Right cardiac atrium (tissue), 5 donors: ENCODE measurements around the gene SRP14. TPM values are rescaled to one million over a fixed set of nuclear protein-coding genes. Genes with fewer than 3 reads are reported as not detected.
"Not testable (repeated sequence)": the region's sequence is repeated elsewhere in the genome, so short reads cannot be mapped to it uniquely, and the experiment has no call there.

ENCODE experiments used
- ATAC-seq, 2 donors: fragments of 200-7000 bp; cut with Tn5 transposase; one replicate each; pipeline versions ENCODE4 v1.8.0 to v1.9.1; 2020; ENCODE audit warnings: moderate library complexity in 2 of 2, mild to moderate bottlenecking in 1 of 2
- DNase-seq, 3 donors: peaks; one replicate each; pipeline ENCODE4 v3.0.0-alpha.2; 2020
- H3K27ac ChIP-seq: one replicate; pipeline ENCODE4 v1.5.1; 2013; ENCODE audit warnings: mild to moderate bottlenecking, low read length, control low read depth, moderate library complexity
- H3K27me3 ChIP-seq: one replicate; pipeline ENCODE4 v1.6.1; 2013; ENCODE audit not compliant: control insufficient read depth, insufficient read depth
- H3K4me1 ChIP-seq: one replicate; pipeline ENCODE4 v1.6.1; 2013; ENCODE audit warnings: low read length; ENCODE audit not compliant: control insufficient read depth, insufficient read depth
- H3K4me3 ChIP-seq: one replicate; pipeline ENCODE4 v1.5.1; 2013; ENCODE audit warnings: low read length, control low read depth
- H3K9me3 ChIP-seq: one replicate; pipeline ENCODE4 v1.6.1; 2013; ENCODE audit warnings: low read length; ENCODE audit not compliant: control insufficient read depth
- WGBS: extraction: QIAGEN DNeasy Blood & Tissue Kit; methylation state at CpG from one replicate; pipeline ENCODE4 v1.1.7; 2013; 5-methylcytosine and 5-hydroxymethylcytosine counted together
- intact Hi-C, 4 donors: fragments of 100-400 bp; cut with DNase I; formaldehyde crosslinking; loops; one replicate each; pipeline versions ENCODE4 v1.11.0 to v1.14.0; 2022 to 2023
- polyA plus RNA-seq: library from polyadenylated mRNA; stranded (reverse); fragments of 200-250 nt; gene quantifications from one replicate; pipeline ENCODE4 v1.2.3, GENCODE V29; 2013
- total RNA-seq, 4 donors: library from RNA; stranded (reverse); fragmentation: NEBNext Ultra II Directional; extraction: Animal tissue kit (Norgen Biotek cat#: 25700); gene quantifications; one replicate each; pipeline ENCODE4 v1.2.1, GENCODE V29; 2021
- donor health status: healthy with polysubstance abuse.
- donor health status: DM: no; HTN: yes; CAD: no.
- donor health status: DM: no; HTN: no; CAD: no.
- donor health status: DM: no; HTN: yes; CAD: no; lungs with severe emphysema.
- donor health status: DM: yes; HTN: yes; CAD: no.

Gene SRP14
- total and polyA plus RNA-seq, 5 donors = 184 to 574 (median 214) TPM

DNA sequence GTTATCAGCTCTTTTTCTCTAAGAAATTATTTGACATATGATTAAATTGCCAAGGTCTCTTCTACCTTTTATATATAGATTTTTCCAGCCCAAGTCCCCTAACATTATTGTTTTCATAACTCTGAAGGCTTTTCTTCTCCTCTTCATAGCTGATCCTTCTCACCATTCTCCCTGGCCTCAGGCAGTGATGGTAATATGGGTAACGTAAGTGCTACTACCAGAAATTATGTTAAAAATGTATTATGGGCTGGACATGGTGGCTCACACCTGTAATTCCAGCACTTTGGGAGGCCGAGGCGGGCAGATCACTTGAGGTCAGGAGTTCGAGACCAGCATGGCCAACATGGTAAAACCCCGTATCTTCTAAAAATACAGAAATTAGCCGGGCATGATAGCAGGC is 40.5 kb upstream of the SRP14 start:
- no peak for ATAC-seq

GRCh38 chr15:40075298-40076044 is 36.5 kb upstream of the SRP14 start:
- 86% methylated on average over 18 of the region's 18 CpGs for WGBS

More for the DNA sequence above, 40.5 kb upstream of the SRP14 start:
- Histone ChIP-seq H3K27ac (no peak overlapping the region), H3K4me3 (no peak overlapping the region), H3K4me1 (peaks cover 11% of the 10 kb centered on the region), H3K9me3 (no peaks in the 10 kb centered on the region), H3K27me3 (no peaks in the 10 kb centered on the region)
- WGBS = 97% methylated on average over 6 of the region's 6 CpGs
- DNase-seq = no peak
- intact Hi-C loops = no loop called here

DNA sequence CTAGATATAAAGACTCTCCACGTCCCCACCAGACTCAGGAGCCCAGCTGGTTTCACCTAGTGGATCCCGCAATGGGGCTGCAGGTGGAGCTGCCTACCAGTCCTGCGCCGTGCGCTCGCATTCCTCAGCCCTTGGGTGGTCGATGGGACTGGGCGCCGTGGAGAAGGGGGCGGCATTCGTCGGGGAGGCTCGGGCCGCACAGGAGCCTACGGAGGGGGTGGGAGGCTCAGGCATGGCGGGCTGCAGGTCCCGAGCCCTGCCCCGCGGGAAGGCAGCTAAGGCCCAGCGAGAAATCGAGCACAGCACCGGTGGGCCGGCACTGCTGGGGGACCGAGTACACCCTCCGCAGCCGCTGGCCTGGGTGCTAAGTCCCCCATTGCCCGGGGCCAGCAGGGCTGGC is 35.7 kb upstream of the SRP14 start:
- H3K4me1 ChIP-seq = not testable (repeated sequence)

More at GRCh38 chr15:40075298-40076044, 36.5 kb upstream of the SRP14 start:
- DNase-seq (no peak), ATAC-seq (no peak)
- intact Hi-C loops = no loop called here
- Histone ChIP-seq H3K4me1 (no peaks in the 10 kb centered on the region), H3K27me3 (no peaks in the 10 kb centered on the region), H3K27ac (no peak overlapping the region), H3K4me3 (no peak overlapping the region), H3K9me3 (no peaks in the 10 kb centered on the region)

GRCh38 chr15:40073716-40074490 is 34.9 kb upstream of the SRP14 start:
- intact Hi-C loops = not testable (repeated sequence)

More for the DNA sequence above, 35.7 kb upstream of the SRP14 start:
- H3K4me3 ChIP-seq, ATAC-seq, DNase-seq, H3K9me3 ChIP-seq, intact Hi-C loops, H3K27me3 ChIP-seq, H3K27ac ChIP-seq: not testable (repeated sequence)
- WGBS = 91% methylated on average over 18 of the region's 27 CpGs

DNA sequence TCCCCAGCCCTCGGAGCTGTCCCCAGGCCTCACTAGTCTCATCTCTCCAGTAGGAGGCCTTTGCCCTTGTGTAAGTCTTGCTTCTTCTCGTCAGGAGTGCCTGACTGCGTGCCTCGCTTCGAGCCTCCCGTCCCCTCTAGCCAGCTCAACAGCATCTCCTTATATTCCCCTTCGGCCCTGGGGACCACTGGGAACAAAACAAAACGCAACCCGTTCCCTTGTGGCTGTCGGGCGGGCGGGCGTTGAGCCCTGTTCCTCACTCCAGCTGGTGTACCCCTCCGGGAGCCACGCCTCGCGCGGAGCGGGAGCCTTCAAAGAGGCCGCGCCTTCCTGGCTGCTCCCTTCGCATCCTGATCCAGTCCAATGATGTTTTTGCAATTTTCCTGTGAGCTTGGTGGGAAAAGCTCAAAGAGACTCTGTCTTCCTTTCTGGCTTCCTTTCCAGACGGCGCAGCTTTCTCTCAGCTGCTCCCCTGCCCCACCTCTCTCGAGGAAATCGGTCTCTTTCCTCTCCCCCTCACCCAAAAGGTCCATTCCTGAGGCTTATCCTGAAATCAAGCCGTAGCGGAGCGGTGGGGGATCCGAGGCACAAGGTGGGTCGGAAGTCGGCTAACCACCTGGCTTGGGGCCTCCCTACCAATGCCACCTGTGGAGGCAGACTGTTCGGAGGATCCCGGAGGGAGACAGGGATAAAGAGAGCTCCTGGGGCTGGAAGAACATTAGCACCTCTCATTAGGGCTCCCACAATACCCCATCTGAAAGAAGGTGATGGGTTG is 33.4 kb upstream of the SRP14 start:
- Histone ChIP-seq H3K4me3 (no peak overlapping the region), H3K4me1 (peaks cover 6% of the 10 kb centered on the region), H3K27me3 (no peaks in the 10 kb centered on the region), H3K27ac (no peak overlapping the region), H3K9me3 (no peaks in the 10 kb centered on the region)
- DNase-seq (peak in 2 of 3 donors; percentile 73 to 82), ATAC-seq (peak in 1 of 2 donors; percentile 7)
- intact Hi-C loops = no loop called here
- WGBS = 53% methylated on average over 34 of the region's 34 CpGs

More at GRCh38 chr15:40073716-40074490, 34.9 kb upstream of the SRP14 start:
- not testable (repeated sequence) for ATAC-seq, H3K27ac ChIP-seq, DNase-seq, H3K9me3 ChIP-seq, H3K4me3 ChIP-seq, H3K4me1 ChIP-seq, H3K27me3 ChIP-seq
- 87% methylated on average over 34 of the region's 34 CpGs for WGBS

- Histone ChIP-seq H3K9me3 (no peaks in the 10 kb centered on the region), H3K27me3 (no peaks in the 10 kb centered on the region), H3K27ac (no peak overlapping the region), H3K4me1 (peaks cover 6% of the 10 kb centered on the region), H3K4me3 (no peak overlapping the region)
- 96% methylated on average over 8 of the region's 8 CpGs for WGBS
- DNase-seq (no peak), ATAC-seq (no peak)
- intact Hi-C loops = no loop called here
Measured at GRCh38 chr15:40070608-40071218, 31.7 kb upstream of the SRP14 start.

DNA sequence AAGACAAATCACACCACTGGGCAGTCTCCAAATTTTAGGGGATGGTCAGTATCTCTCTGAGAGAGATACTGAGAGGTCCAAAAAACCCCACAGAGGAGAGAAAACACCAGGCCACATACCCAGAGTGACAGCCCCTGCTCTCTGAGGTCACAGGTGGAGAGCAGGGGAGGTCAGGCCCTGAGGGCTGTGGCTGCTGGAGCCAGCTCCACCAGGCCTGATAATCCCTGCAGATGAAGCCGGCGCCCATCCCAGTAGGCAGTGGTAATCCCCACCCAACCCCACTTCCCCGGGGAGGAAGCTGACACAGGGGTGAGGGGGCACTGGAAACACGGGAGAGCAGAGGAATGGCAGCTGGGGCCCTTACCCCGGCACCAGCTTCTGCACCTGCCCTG is 31.2 kb upstream of the SRP14 start:
- no peaks in the 10 kb centered on the region for H3K27me3 ChIP-seq
- ATAC-seq (no peak), DNase-seq (no peak)
- intact Hi-C loops = no loop called here
- no peaks in the 10 kb centered on the region for H3K9me3 ChIP-seq
- no peak overlapping the region for H3K4me3 ChIP-seq
- H3K4me1 ChIP-seq = peaks cover 6% of the 10 kb centered on the region
- no peak overlapping the region for H3K27ac ChIP-seq
- WGBS = 73% methylated on average over 5 of the region's 5 CpGs

GRCh38 chr15:40069178-40070165 is 30.5 kb upstream of the SRP14 start:
- intact Hi-C loops = no loop called here
- peak; percentile 94 to 95 for ATAC-seq
- peak; percentile 93 to 98 (median 97) for DNase-seq
- H3K27ac ChIP-seq = peak overlapping the region; percentile 28
- H3K27me3 ChIP-seq = no peaks in the 10 kb centered on the region
- H3K4me1 ChIP-seq = peaks cover 6% of the 10 kb centered on the region
- H3K4me3 ChIP-seq = no peak overlapping the region
- H3K9me3 ChIP-seq = no peaks in the 10 kb centered on the region
- WGBS = 34% methylated on average over 32 of the region's 32 CpGs

DNA sequence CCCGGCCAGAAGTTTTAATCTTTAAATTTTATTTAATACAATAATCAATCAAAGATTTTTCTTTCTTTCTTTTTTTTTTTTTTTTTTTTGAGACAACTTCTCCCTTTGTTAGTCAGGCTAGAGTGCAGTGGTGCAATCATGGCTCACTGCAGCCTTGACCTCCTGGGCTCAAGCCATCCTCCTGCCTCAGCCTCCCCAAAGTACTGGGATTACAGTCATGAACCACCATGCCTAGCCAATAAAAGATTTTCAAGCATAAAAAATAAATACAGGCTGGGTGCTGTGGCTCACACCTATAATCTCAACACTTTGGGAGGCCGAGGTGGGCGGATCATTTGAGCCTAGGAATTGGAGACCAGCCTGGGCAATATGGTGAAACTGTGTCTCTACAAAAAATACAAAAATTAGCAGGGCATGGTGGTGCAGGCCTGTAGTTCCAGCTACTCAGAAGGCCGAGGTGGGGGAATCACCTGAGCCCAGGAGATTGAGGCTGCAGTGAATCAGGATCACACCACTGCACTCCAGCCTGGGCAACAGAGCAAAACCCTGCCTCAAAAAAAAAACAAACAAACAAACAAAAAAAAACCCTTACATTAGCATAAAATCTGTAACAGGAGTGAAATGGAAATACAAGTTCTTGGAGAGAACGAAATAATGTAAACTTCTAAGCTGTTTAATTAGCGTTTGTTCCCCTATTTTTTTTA is 29.1 kb upstream of the SRP14 start:
- Histone ChIP-seq H3K27me3 (no peaks in the 10 kb centered on the region), H3K27ac (no peak overlapping the region), H3K4me3 (no peak overlapping the region), H3K9me3 (no peaks in the 10 kb centered on the region), H3K4me1 (peaks cover 8% of the 10 kb centered on the region)
- 88% methylated on average over 6 of the region's 6 CpGs for WGBS
- DNase-seq (peak in 1 of 3 donors; percentile 67), ATAC-seq (no peak)
- intact Hi-C loops = no loop called here
